Peyer's patch (tissue), 4 donors: ENCODE measurements around the gene RBBP4.

Experiments
- POLR2A ChIP-seq, 2 donors: fragments of 450-650 bp; IDR thresholded peaks; one replicate each; pipeline ENCODE4 v1.5.1; 2017; ENCODE audit warnings: antibody characterized with exemption in 2 of 2, mild to moderate bottlenecking in 2 of 2, moderate library complexity in 2 of 2
- TF ChIP-seq, protein P1 (sequence below), 6 experiments: fragments of 450-650 bp in 4 of 6; fragments of 200-600 bp in 2 of 6; sonication (generic) in 1 of 6; IDR thresholded peaks; one replicate each; pipeline ENCODE4 v1.5.1; 2017 to 2019; ENCODE audit warnings: antibody characterized with exemption in 6 of 6, mild to moderate bottlenecking in 3 of 6, moderate library complexity in 1 of 6

DNA sequence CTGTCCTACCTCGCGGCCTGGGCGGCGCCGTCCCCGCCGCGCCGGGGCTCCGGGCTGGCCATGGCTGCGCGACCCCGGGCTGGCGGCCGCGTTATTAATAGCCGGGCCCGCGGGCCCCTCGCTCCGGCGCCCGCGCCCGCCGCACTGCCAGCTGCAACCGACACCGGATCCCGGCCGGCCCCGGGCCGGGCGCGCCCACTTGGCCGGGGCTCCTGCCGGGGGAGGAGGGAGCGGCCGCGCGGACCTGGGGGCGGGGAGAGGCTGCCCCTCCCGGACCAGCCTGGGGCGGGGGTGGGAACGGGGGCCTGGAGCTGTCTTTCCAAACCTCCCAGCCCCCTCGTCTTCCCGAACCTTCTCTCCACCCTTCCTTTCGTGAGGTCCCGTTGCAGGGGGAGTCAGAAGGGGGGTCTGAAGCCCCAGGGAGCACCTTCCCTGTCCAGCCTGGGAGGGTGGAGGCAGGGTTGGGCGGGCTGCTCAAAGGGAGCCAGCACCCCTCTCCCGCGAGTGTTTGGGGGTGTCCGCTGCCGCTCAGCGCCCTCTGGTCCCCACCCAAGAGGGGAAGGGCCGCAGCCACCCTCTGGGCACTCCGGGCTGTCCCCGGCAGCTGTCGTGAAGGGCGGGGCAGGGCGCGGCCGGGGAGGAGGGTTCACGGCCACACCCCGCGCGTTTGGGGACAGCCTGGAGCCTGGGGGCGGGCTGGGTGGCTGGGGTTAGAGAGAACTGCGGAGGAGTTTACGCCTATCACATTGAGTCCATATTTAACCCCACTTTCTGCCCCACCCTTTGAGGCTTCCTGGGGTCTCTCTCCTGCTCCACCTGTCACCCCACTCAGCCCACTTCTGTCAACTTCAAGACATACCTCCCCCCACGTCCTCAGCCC, 51.8 kb downstream of the RBBP4 start, which contains the start of gene SYNC:
- TF ChIP-seq, protein P1, sequence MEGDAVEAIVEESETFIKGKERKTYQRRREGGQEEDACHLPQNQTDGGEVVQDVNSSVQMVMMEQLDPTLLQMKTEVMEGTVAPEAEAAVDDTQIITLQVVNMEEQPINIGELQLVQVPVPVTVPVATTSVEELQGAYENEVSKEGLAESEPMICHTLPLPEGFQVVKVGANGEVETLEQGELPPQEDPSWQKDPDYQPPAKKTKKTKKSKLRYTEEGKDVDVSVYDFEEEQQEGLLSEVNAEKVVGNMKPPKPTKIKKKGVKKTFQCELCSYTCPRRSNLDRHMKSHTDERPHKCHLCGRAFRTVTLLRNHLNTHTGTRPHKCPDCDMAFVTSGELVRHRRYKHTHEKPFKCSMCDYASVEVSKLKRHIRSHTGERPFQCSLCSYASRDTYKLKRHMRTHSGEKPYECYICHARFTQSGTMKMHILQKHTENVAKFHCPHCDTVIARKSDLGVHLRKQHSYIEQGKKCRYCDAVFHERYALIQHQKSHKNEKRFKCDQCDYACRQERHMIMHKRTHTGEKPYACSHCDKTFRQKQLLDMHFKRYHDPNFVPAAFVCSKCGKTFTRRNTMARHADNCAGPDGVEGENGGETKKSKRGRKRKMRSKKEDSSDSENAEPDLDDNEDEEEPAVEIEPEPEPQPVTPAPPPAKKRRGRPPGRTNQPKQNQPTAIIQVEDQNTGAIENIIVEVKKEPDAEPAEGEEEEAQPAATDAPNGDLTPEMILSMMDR (IDR thresholded peaks at IDR 0.05), result no peak
- TF ChIP-seq POLR2A (IDR thresholded peaks at IDR 0.05), result peak in 1 of 2 donors; percentile 55
